Neuronal stem cell (in vitro differentiated cells): ENCODE measurements around the gene ESX1. TPM values are rescaled to one million over a fixed set of nuclear protein-coding genes. Genes with fewer than 3 reads are reported as not detected.

Source experiments
- DNase-seq: peaks from one replicate; pipeline ENCODE4 v3.0.0-alpha.2; 2013; ENCODE audit warnings: low spot score
- H2AFZ ChIP-seq: one replicate; pipeline ENCODE4 v1.6.1; 2013; ENCODE audit warnings: mild to moderate bottlenecking, low read length, inconsistent platforms
- H2AK5ac ChIP-seq: 2 replicates; pipeline ENCODE4 v1.6.1; 2013; ENCODE audit warnings: low read depth, mild to moderate bottlenecking, inconsistent platforms, low read length, moderate library complexity, mixed read lengths
- H2BK120ac ChIP-seq: 2 replicates; pipeline ENCODE4 v1.6.1; 2013; ENCODE audit warnings: low read depth, mild to moderate bottlenecking, inconsistent platforms, low read length, moderate library complexity, mixed read lengths
- H2BK12ac ChIP-seq: one replicate; pipeline ENCODE4 v1.6.1; 2013; ENCODE audit warnings: low read length, inconsistent platforms
- H2BK15ac ChIP-seq: 2 replicates; pipeline ENCODE4 v1.6.1; 2013; ENCODE audit warnings: mild to moderate bottlenecking, low read length, inconsistent platforms, mixed read lengths
- H2BK5ac ChIP-seq: one replicate; pipeline ENCODE4 v1.6.1; 2013; ENCODE audit warnings: inconsistent platforms, mild to moderate bottlenecking, low read length, moderate library complexity
- H3K14ac ChIP-seq: one replicate; pipeline ENCODE4 v1.6.1; 2013; ENCODE audit warnings: low read length, inconsistent platforms
- H3K18ac ChIP-seq: 2 replicates; pipeline ENCODE4 v1.6.1; 2013; ENCODE audit warnings: low read length, inconsistent platforms
- H3K23ac ChIP-seq: 2 replicates; pipeline ENCODE4 v1.6.1; 2013; ENCODE audit warnings: low read depth, mild to moderate bottlenecking, mixed read lengths, low read length, inconsistent platforms; ENCODE audit not compliant: poor library complexity
- H3K27ac ChIP-seq: replicated peaks from 3 replicates; pipeline ENCODE4 v1.5.1; 2013; ENCODE audit warnings: low read length, inconsistent platforms
- H3K27me3 ChIP-seq, 3 experiments: 2 replicates each; pipeline ENCODE4 v1.6.1; 2013; ENCODE audit warnings: low read length in 3 of 3, mild to moderate bottlenecking in 2 of 3, inconsistent platforms in 1 of 3, low read depth in 1 of 3, mixed read lengths in 1 of 3, moderate library complexity in 1 of 3; ENCODE audit not compliant: control insufficient read depth in 3 of 3, insufficient read depth in 3 of 3
- H3K36me3 ChIP-seq, 2 donors: replicated peaks in 1 of 2; 2 replicates each; pipeline ENCODE4 v1.6.1; 2013; ENCODE audit warnings: low read length in 2 of 2; ENCODE audit not compliant: control insufficient read depth in 2 of 2, insufficient read depth in 2 of 2
- H3K4ac ChIP-seq: 2 replicates; pipeline ENCODE4 v1.6.1; 2013; ENCODE audit warnings: inconsistent platforms, mild to moderate bottlenecking, low read length, moderate library complexity
- H3K4me1 ChIP-seq, 2 donors: 1 replicate in 1 of 2; 2 replicates in 1 of 2; pipeline ENCODE4 v1.6.1; 2013; ENCODE audit warnings: low read length in 2 of 2, low read depth in 1 of 2; ENCODE audit not compliant: control insufficient read depth in 2 of 2, insufficient read depth in 1 of 2
- H3K4me2 ChIP-seq: one replicate; pipeline ENCODE4 v1.6.1; 2013; ENCODE audit warnings: mild to moderate bottlenecking, low read length, inconsistent platforms; ENCODE audit not compliant: insufficient read depth, poor library complexity, severe bottlenecking
- H3K4me3 ChIP-seq, 2 donors: 2 replicates each; pipeline ENCODE4 v1.5.1; 2013; ENCODE audit warnings: low read length in 2 of 2, mild to moderate bottlenecking in 2 of 2, inconsistent platforms in 1 of 2, moderate library complexity in 1 of 2
- H3K79me1 ChIP-seq: one replicate; pipeline ENCODE4 v1.6.1; 2013; ENCODE audit warnings: low read depth, mild to moderate bottlenecking, inconsistent platforms, low read length, moderate library complexity
- H3K9ac ChIP-seq: one replicate; pipeline ENCODE4 v1.6.1; 2013; ENCODE audit warnings: mild to moderate bottlenecking, low read depth, low read length, inconsistent platforms; ENCODE audit not compliant: poor library complexity
- H3K9me3 ChIP-seq, 2 donors: replicated peaks in 1 of 2; 2 replicates each; pipeline versions ENCODE3 to v1.6.1; 2013; ENCODE audit warnings: low read length in 2 of 2, mild to moderate bottlenecking in 2 of 2, inconsistent platforms in 1 of 2, low read depth in 1 of 2, mixed read lengths in 1 of 2, moderate library complexity in 1 of 2; ENCODE audit not compliant: control insufficient read depth in 2 of 2, insufficient read depth in 1 of 2
- H4K8ac ChIP-seq: one replicate; pipeline ENCODE4 v1.6.1; 2013; ENCODE audit warnings: low read depth, mild to moderate bottlenecking, inconsistent platforms, low read length, moderate library complexity
- H4K91ac ChIP-seq: one replicate; pipeline ENCODE4 v1.6.1; 2013; ENCODE audit warnings: low read length, low read depth, mild to moderate bottlenecking, inconsistent platforms; ENCODE audit not compliant: poor library complexity
- whole genome bisulfite sequencing, 2 donors: extraction: QIAGEN DNeasy Blood & Tissue Kit; methylation state at CpG; one replicate each; pipeline ENCODE4 v1.1.7; 2013; ENCODE audit warnings: missing lambda C conversion rate in 2 of 2, mixed read lengths in 1 of 2; ENCODE audit not compliant: insufficient read length in 2 of 2, insufficient replicate concordance in 1 of 2; ENCODE audit errors: extremely low coverage in 2 of 2; 5-methylcytosine and 5-hydroxymethylcytosine counted together
- polyA plus RNA-seq, 2 experiments: library from polyadenylated mRNA; stranded (reverse); fragments of 200-250 nt; gene quantifications; one replicate each; pipeline ENCODE4 v1.2.3, GENCODE V29; 2013

Gene ESX1
- not detected for polyA plus RNA-seq (2013, experiment 1 of 2)
- not detected for polyA plus RNA-seq (2013, experiment 2 of 2)

GRCh38 chrX:104254442-104255115 is at the start of gene ESX1:
TSS of gene ESX1 (minus strand) at chrX:104254933. CDS start at chrX:104254849, 84 bp downstream.
- Histone ChIP-seq H2BK120ac (no peak within 1 kb of the TSS), H3K4me3 (peak within 1 kb of the TSS in 1 of 2 donors; percentile 60), H3K9ac (no peak within 1 kb of the TSS), H2AK5ac (no peak within 1 kb of the TSS), H2BK5ac (no peak within 1 kb of the TSS), H2BK12ac (no peak within 1 kb of the TSS), H3K36me3 (no peaks in the 10 kb centered on the region), H3K4me2 (peak within 1 kb of the TSS; percentile 49), H2BK15ac (no peak within 1 kb of the TSS), H3K27ac (no peak within 1 kb of the TSS), H3K23ac (peak within 1 kb of the TSS; percentile 31), H3K4ac (no peak within 1 kb of the TSS), H3K4me1 (no peaks in the 10 kb centered on the region), H3K14ac (no peak within 1 kb of the TSS), H4K91ac (no peak within 1 kb of the TSS), H3K9me3 (no peaks in the 10 kb centered on the region), H3K18ac (no peak within 1 kb of the TSS), H4K8ac (no peak within 1 kb of the TSS), H3K27me3 (peaks cover 0 to 77% (median 44%) of the 10 kb centered on the region in 3 experiments), H2AFZ (peak within 1 kb of the TSS; percentile 74), H3K79me1 (no peaks in the 10 kb centered on the region)
- no peak for DNase-seq
- WGBS, 2 donors = no CpG with 5 or more reads among the region's 56 CpGs

- H2AK5ac ChIP-seq = no peak overlapping the region
- H2BK5ac ChIP-seq = no peak overlapping the region
- no peaks in the 10 kb centered on the region for H3K36me3 ChIP-seq
- no peak overlapping the region for H3K9ac ChIP-seq
- no CpG with 5 or more reads among the region's 1 CpG for WGBS, 2 donors
- H3K18ac ChIP-seq = no peak overlapping the region
- H3K9me3 ChIP-seq = no peaks in the 10 kb centered on the region
- H3K27ac ChIP-seq = no peak overlapping the region
- H4K8ac ChIP-seq = no peak overlapping the region
- H2BK15ac ChIP-seq = no peak overlapping the region
- no peak overlapping the region for H4K91ac ChIP-seq
- H2BK12ac ChIP-seq = no peak overlapping the region
- no peak overlapping the region for H2BK120ac ChIP-seq
- no peak overlapping the region for H3K14ac ChIP-seq
- H3K23ac ChIP-seq = no peak overlapping the region
- H3K27me3 ChIP-seq = peaks cover 0 to 3% (median 0%) of the 10 kb centered on the region in 3 experiments
- no peak overlapping the region for H3K4me3 ChIP-seq
- H3K4ac ChIP-seq = no peak overlapping the region
- H3K4me2 ChIP-seq = no peak overlapping the region
- no peak for DNase-seq
- no peaks in the 10 kb centered on the region for H3K79me1 ChIP-seq
- H3K4me1 ChIP-seq = no peaks in the 10 kb centered on the region
- H2AFZ ChIP-seq = no peak overlapping the region
Measured at GRCh38 chrX:104295636-104296035, 40.9 kb upstream of the ESX1 start.

DNA sequence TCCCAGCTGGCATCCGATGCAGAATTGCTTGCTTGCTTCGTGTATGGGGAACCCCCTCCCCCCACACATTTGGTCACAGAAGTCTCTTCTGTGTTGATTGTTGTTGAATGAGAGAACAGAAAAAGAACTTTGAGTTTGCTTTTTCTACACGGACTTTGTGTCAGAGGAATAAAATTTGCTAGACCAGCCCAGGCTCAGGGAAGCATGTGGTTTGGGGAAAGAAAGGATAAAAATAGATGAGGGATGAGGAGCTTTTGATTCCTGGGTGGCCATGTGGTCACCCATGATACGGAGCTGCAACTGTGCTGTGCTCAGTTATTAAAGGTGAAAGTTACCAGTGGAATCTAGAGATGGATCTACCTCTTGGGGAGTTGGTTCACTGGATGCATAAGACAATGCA is 34.2 kb upstream of the ESX1 start:
- no peak for DNase-seq

DNA sequence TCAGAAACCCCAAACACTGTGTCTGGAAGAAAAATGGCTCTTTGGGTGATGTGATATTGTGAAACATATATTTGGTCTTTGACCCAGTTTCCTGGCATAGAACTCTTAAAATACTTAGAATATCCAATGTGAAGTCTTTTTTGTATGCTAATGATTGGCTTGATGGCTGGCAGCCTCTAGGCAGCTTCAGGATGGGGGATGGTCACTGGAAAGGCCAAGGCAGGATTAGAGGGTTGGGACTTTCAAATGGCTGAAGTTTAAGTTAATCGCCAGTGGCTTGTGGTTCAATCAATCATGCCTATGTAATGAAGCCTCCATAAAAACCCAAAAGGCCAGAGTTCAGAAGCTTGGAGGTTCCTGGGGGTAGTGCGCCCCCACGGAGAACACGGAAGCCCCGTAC is 33.5 kb upstream of the ESX1 start:
- Histone ChIP-seq H3K18ac (no peak overlapping the region), H3K79me1 (no peaks in the 10 kb centered on the region), H2BK5ac (no peak overlapping the region), H3K9me3 (no peaks in the 10 kb centered on the region), H3K36me3 (no peaks in the 10 kb centered on the region), H3K4me2 (no peak overlapping the region), H2AFZ (no peak overlapping the region), H4K8ac (no peak overlapping the region), H2BK15ac (no peak overlapping the region), H3K4me3 (no peak overlapping the region), H2AK5ac (no peak overlapping the region), H3K4ac (no peak overlapping the region), H3K23ac (no peak overlapping the region), H3K9ac (no peak overlapping the region), H2BK120ac (no peak overlapping the region), H3K27me3 (peaks cover 0 to 5% (median 0%) of the 10 kb centered on the region in 3 experiments), H2BK12ac (no peak overlapping the region), H3K14ac (no peak overlapping the region), H3K4me1 (peaks cover 0 to 2% of the 10 kb centered on the region in 2 donors), H3K27ac (no peak overlapping the region), H4K91ac (no peak overlapping the region)
- WGBS, 2 donors = no CpG with 5 or more reads among the region's 5 CpGs
- no peak for DNase-seq

More for the DNA sequence above, 34.2 kb upstream of the ESX1 start:
- no peak overlapping the region for H4K8ac ChIP-seq
- H3K4me2 ChIP-seq = no peak overlapping the region
- H2BK120ac ChIP-seq = no peak overlapping the region
- H3K36me3 ChIP-seq = no peaks in the 10 kb centered on the region
- no peak overlapping the region for H3K27ac ChIP-seq
- H3K4me1 ChIP-seq = peaks cover 0 to 2% of the 10 kb centered on the region in 2 donors
- H4K91ac ChIP-seq = no peak overlapping the region
- H3K27me3 ChIP-seq = peaks cover 0 to 5% (median 0%) of the 10 kb centered on the region in 3 experiments
- H3K4me3 ChIP-seq = no peak overlapping the region
- H2BK5ac ChIP-seq = no peak overlapping the region
- no peak overlapping the region for H2BK12ac ChIP-seq
- H2AK5ac ChIP-seq = no peak overlapping the region
- H3K23ac ChIP-seq = no peak overlapping the region
- no peak overlapping the region for H3K9ac ChIP-seq
- H2AFZ ChIP-seq = no peak overlapping the region
- H3K14ac ChIP-seq = no peak overlapping the region
- no CpG with 5 or more reads among the region's 4 CpGs for WGBS, 2 donors
- H3K18ac ChIP-seq = no peak overlapping the region
- no peak overlapping the region for H3K4ac ChIP-seq
- no peak overlapping the region for H2BK15ac ChIP-seq
- H3K9me3 ChIP-seq = no peaks in the 10 kb centered on the region
- H3K79me1 ChIP-seq = no peaks in the 10 kb centered on the region
